ENCODE results near the gene LAMB1.

Gene LAMB1

GRCh38 chr7:107973861-107974260, 29.1 kb downstream of the LAMB1 start:
- H4K20me1 ChIP-seq (ENCODE audit: insufficient read depth, low read length) = no peaks in the 10 kb centered on the region
- TF ChIP-seq CTCF (IDR thresholded peaks at IDR 0.05; ENCODE audit: low read length) = no peak
- TF ChIP-seq EZH2 (IDR thresholded peaks at IDR 0.05; ENCODE audit: borderline replicate concordance, low read length) = no peak
- no peaks in the 10 kb centered on the region for H3K4me1 ChIP-seq (ENCODE audit: insufficient read depth, low read length, severe bottlenecking)
- no peak overlapping the region for H3K9ac ChIP-seq (ENCODE audit: low read length)
- H3K27ac ChIP-seq (ENCODE audit: low read depth, low read length, poor library complexity, severe bottlenecking) = no peak overlapping the region
- no peaks in the 10 kb centered on the region for H3K9me3 ChIP-seq (ENCODE audit: low read length)
- H2AFZ ChIP-seq (ENCODE audit: low read length) = no peak overlapping the region
- peaks cover 6% of the 10 kb centered on the region; the same call in 1 of the 2 replicates for H3K27me3 ChIP-seq (ENCODE audit: insufficient read depth, low read length)
- no peaks in the 10 kb centered on the region for H3K9me2 ChIP-seq (ENCODE audit: low read depth, low read length)
- H3F3A ChIP-seq (ENCODE audit: insufficient read depth, low read length) = no peaks in the 10 kb centered on the region
- H3K4me3 ChIP-seq (ENCODE audit: low read depth, low read length, poor library complexity, severe bottlenecking) = no peak overlapping the region
- no peaks in the 10 kb centered on the region for H3K79me2 ChIP-seq (ENCODE audit: insufficient read depth, low read length)
- H3K36me3 ChIP-seq (ENCODE audit: insufficient read depth, low read length) = no peaks in the 10 kb centered on the region
- H3K4me2 ChIP-seq (ENCODE audit: low read length) = no peak overlapping the region

- Histone ChIP-seq H3K9ac (ENCODE audit: low read length) (no peak overlapping the region), H3K4me2 (ENCODE audit: low read length) (no peak overlapping the region), H3K4me3 (ENCODE audit: low read depth, low read length, poor library complexity, severe bottlenecking) (no peak overlapping the region), H3K27ac (ENCODE audit: low read depth, low read length, poor library complexity, severe bottlenecking) (no peak overlapping the region), H3K9me3 (ENCODE audit: low read length) (no peaks in the 10 kb centered on the region), H3K9me2 (ENCODE audit: low read depth, low read length) (no peaks in the 10 kb centered on the region), H4K20me1 (ENCODE audit: insufficient read depth, low read length) (no peaks in the 10 kb centered on the region), H3K27me3 (ENCODE audit: insufficient read depth, low read length) (peaks cover 6% of the 10 kb centered on the region; the same call in 1 of the 2 replicates), H3K4me1 (ENCODE audit: insufficient read depth, low read length, severe bottlenecking) (no peaks in the 10 kb centered on the region), H3K36me3 (ENCODE audit: insufficient read depth, low read length) (no peaks in the 10 kb centered on the region), H3F3A (ENCODE audit: insufficient read depth, low read length) (no peaks in the 10 kb centered on the region), H2AFZ (ENCODE audit: low read length) (no peak overlapping the region), H3K79me2 (ENCODE audit: insufficient read depth, low read length) (no peaks in the 10 kb centered on the region)
- no peak for TF ChIP-seq CTCF (IDR thresholded peaks at IDR 0.05; ENCODE audit: low read length)
- no peak for TF ChIP-seq EZH2 (IDR thresholded peaks at IDR 0.05; ENCODE audit: borderline replicate concordance, low read length)
These were observed 30.0 kb downstream of the LAMB1 start for GRCh38 chr7:107972941-107973376.

- no peak overlapping the region for H3K9ac ChIP-seq (ENCODE audit: low read length)
- H3K4me3 ChIP-seq (ENCODE audit: low read depth, low read length, poor library complexity, severe bottlenecking) = no peak overlapping the region
- H2AFZ ChIP-seq (ENCODE audit: low read length) = no peak overlapping the region
- TF ChIP-seq CTCF (IDR thresholded peaks at IDR 0.05; ENCODE audit: low read length) = no peak
- no peak for TF ChIP-seq EZH2 (IDR thresholded peaks at IDR 0.05; ENCODE audit: borderline replicate concordance, low read length)
- H3K36me3 ChIP-seq (ENCODE audit: insufficient read depth, low read length) = no peaks in the 10 kb centered on the region
- no peaks in the 10 kb centered on the region for H3F3A ChIP-seq (ENCODE audit: insufficient read depth, low read length)
- no peaks in the 10 kb centered on the region for H3K9me3 ChIP-seq (ENCODE audit: low read length)
- no peaks in the 10 kb centered on the region for H3K4me1 ChIP-seq (ENCODE audit: insufficient read depth, low read length, severe bottlenecking)
- no peaks in the 10 kb centered on the region for H4K20me1 ChIP-seq (ENCODE audit: insufficient read depth, low read length)
- H3K27ac ChIP-seq (ENCODE audit: low read depth, low read length, poor library complexity, severe bottlenecking) = no peak overlapping the region
- H3K79me2 ChIP-seq (ENCODE audit: insufficient read depth, low read length) = no peaks in the 10 kb centered on the region
- no peaks in the 10 kb centered on the region for H3K9me2 ChIP-seq (ENCODE audit: low read depth, low read length)
- peaks cover 6% of the 10 kb centered on the region; the same call in 1 of the 2 replicates for H3K27me3 ChIP-seq (ENCODE audit: insufficient read depth, low read length)
- H3K4me2 ChIP-seq (ENCODE audit: low read length) = no peak overlapping the region
These were observed 30.9 kb downstream of the LAMB1 start for GRCh38 chr7:107972075-107972482.
